SW480 (cell line): ENCODE measurements around the gene PAGE1.
"Not testable (repeated sequence)": the region's sequence is repeated elsewhere in the genome, so short reads cannot be mapped to it uniquely, and the experiment has no call there.

ENCODE experiments used
- DNase-seq: peaks from one replicate; pipeline ENCODE4 v3.0.0-alpha.2; 2016; ENCODE audit warnings: low spot score

Gene PAGE1

GRCh38 chrX:49695276-49696180 lies at the start of gene PAGE1:
Gene PAGE1, minus strand, starts transcription at chrX:49695984. Its CDS starts 1,214 bp downstream, at chrX:49694770.
- DNase-seq: no peak

GRCh38 chrX:49741501-49741900 lies 45.7 kb upstream of the PAGE1 start:
- DNase-seq: not testable (repeated sequence)

GRCh38 chrX:49727847-49728246 lies 32.1 kb upstream of the PAGE1 start:
- DNase-seq: no peak

GRCh38 chrX:49726966-49727365 lies 31.2 kb upstream of the PAGE1 start:
- DNase-seq: no peak

- DNase-seq: peak; percentile 3
Measured at GRCh38 chrX:49725923-49726904, 30.4 kb upstream of the PAGE1 start.

GRCh38 chrX:49725401-49725800 lies 29.6 kb upstream of the PAGE1 start:
- no peak for DNase-seq

GRCh38 chrX:49720106-49720505 lies 24.3 kb upstream of the PAGE1 start:
- DNase-seq: not testable (repeated sequence)

- no peak for DNase-seq
Measured at GRCh38 chrX:49712577-49712976, 16.8 kb upstream of the PAGE1 start.

- DNase-seq: no peak
Measured at GRCh38 chrX:49710744-49711319, 15.0 kb upstream of the PAGE1 start.

GRCh38 chrX:49704691-49705404 lies 9.1 kb upstream of the PAGE1 start:
- no peak for DNase-seq

GRCh38 chrX:49701933-49702332 lies 6.1 kb upstream of the PAGE1 start:
- DNase-seq: no peak

GRCh38 chrX:49701323-49701722 lies 5.5 kb upstream of the PAGE1 start:
- no peak for DNase-seq

GRCh38 chrX:49675075-49675719 lies 20.6 kb downstream of the PAGE1 start:
- DNase-seq: no peak

- DNase-seq: no peak
Measured at GRCh38 chrX:49673394-49673793, 22.4 kb downstream of the PAGE1 start.

- no peak for DNase-seq
Measured at GRCh38 chrX:49664824-49665223, 31.0 kb downstream of the PAGE1 start.

GRCh38 chrX:49661881-49662280 lies 33.9 kb downstream of the PAGE1 start:
- DNase-seq: no peak

- DNase-seq: no peak
Measured at GRCh38 chrX:49659771-49660170, 36.0 kb downstream of the PAGE1 start.

GRCh38 chrX:49656533-49656932 lies 39.3 kb downstream of the PAGE1 start:
- DNase-seq: no peak

GRCh38 chrX:49644991-49645637 lies 50.7 kb downstream of the PAGE1 start:
- DNase-seq: no peak
